IPS-NIHi11 (cell line): ENCODE measurements around the gene MTHFD1.
A peak's percentile ranks its signal among the peaks of the same experiment; 100 is the strongest.

ENCODE experiments used
- DNase-seq: peaks from one replicate; pipeline ENCODE4 v3.0.0; 2012; ENCODE audit warnings: mixed read lengths, low spot score

The MTHFD1 gene

DNA sequence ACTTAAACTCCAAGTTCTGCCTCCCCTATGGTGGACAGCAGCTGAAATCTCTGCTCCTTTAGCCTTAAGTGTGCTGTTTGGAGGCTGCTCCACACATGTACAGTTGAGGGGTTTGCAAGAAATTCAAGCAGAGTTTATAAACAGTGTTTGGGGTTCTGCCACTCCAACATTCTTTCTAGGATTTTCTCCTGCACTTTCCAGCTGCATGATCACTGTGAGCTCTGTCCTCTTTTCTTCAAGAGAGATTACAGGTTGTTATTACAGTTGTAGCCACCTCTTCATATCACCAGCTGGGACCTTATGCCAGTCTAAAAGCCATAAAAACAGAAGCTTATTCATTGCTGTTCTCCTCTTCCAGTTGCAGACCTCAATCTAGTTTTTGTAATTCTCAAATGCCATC, 107.1 kb downstream of the MTHFD1 start:
- no peak for DNase-seq

GRCh38 chr14:64496764-64497163, 108.6 kb downstream of the MTHFD1 start:
- no peak for DNase-seq

GRCh38 chr14:64500088-64500487, 111.9 kb downstream of the MTHFD1 start:
- DNase-seq: no peak

GRCh38 chr14:64501411-64502171, 113.4 kb downstream of the MTHFD1 start:
- peak; percentile 13 for DNase-seq

- no peak for DNase-seq
Measured at GRCh38 chr14:64502456-64502855, 114.3 kb downstream of the MTHFD1 start.

GRCh38 chr14:64502887-64503433, 114.8 kb downstream of the MTHFD1 start:
- DNase-seq: no peak

- DNase-seq: peak; percentile 85
Measured at GRCh38 chr14:64503434-64504309, 115.5 kb downstream of the MTHFD1 start, which contains the start of gene ZBTB25. ZBTB25 (minus strand) TSS chr14:64503838; CDS start chr14:64490533, 13,305 bp downstream.

GRCh38 chr14:64504310-64504896, 116.2 kb downstream of the MTHFD1 start, which contains the start of gene ZBTB1:
ZBTB1 (plus strand) TSS chr14:64504770; CDS start chr14:64521505, 16,735 bp downstream.
- DNase-seq: peak; percentile 76

GRCh38 chr14:64504897-64505794, 117.0 kb downstream of the MTHFD1 start:
- peak; percentile 87 for DNase-seq

- no peak for DNase-seq
Measured at GRCh38 chr14:64506721-64507120, 118.6 kb downstream of the MTHFD1 start.

- DNase-seq: no peak
Measured at GRCh38 chr14:64507376-64508156, 119.4 kb downstream of the MTHFD1 start.

DNA sequence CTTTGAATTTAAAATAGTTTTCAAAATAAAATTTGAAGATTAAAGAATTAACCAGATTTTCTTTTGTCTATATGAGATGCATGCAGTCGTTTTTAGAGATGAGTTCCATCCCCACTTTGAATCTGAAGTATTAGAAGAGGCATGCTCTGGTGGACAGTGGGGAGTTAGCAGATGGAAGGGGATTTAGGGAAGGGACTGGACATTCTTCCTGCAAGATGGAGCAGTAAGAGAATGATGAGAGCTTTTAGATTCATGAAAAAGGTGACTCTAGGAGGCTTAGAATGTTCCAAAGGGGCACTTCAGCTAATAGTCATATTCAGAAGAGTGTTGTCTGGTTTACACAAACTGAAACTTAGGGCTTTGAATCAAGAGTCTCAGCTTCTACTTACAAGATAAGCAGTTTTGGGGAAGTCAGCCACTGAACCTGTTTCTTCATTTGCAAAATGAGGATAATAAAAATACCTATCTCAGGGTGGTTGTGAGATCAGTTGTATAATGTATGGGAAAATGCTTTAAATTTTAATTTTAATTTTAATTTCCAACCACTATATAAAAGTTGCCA, 120.1 kb downstream of the MTHFD1 start:
- DNase-seq: no peak

GRCh38 chr14:64509036-64509435, 120.9 kb downstream of the MTHFD1 start:
- no peak for DNase-seq
